Measurements from ENCODE around the gene TMEM154.

DNA sequence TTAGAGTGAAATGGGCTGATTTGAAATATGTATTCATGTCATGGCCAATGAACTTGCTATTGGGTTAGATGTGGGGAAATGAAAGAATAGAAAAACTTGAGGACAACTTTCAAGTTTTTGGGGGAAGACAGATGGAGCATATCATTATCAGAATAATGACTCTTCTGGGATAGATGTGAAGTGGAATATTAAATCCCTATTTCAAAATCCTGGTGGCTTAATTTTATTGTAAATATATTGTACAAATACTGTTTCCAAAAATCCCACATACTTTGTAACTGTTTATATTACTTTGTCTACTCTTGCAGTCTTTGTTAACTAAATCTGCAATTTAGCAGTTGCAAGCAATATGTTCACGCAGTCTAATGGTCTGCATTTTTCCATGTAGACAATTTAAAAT, 108.0 kb downstream of the TMEM154 start:
- no peak for TF ChIP-seq POLR2A (IDR thresholded peaks at IDR 0.05)
- TF ChIP-seq CTCF (IDR thresholded peaks at IDR 0.05): no peak
